SK-N-SH (cell line): Measurements from ENCODE around the gene ZMYND19. TPM values are rescaled to one million over a fixed set of nuclear protein-coding genes. Genes with fewer than 3 reads are reported as not detected.

Experiments used
- CTCF ChIA-PET: fragments of 300-600, 350-600 bp; formaldehyde crosslinking; extraction: SDS; loops from one replicate; lab custom pipeline; 2021; lab: Yijun Ruan, JAX
- POLR2A ChIA-PET: fragments of 350-600 bp; sonication (Branson Sonifier 250); formaldehyde crosslinking; extraction: SDS; loops from one replicate; lab custom pipeline; 2020; ENCODE audit warnings: antibody characterized with exemption, inconsistent platforms; lab: Yijun Ruan, JAX
- DNase-seq: peaks from one replicate; pipeline ENCODE4 v3.0.0; 2012
- H2AFZ ChIP-seq: fragments of 200-600 bp; sonication (generic); 2 replicates; pipeline ENCODE4 v1.8.1; 2016; ENCODE audit warnings: antibody characterized with exemption, mild to moderate bottlenecking, low read depth
- H3F3A ChIP-seq: fragments of 200-600 bp; sonication (generic); replicated peaks from 2 replicates; pipeline ENCODE3; 2016; ENCODE audit warnings: antibody characterized with exemption, mild to moderate bottlenecking; ENCODE audit not compliant: insufficient read depth
- H3K27ac ChIP-seq, 2 experiments: fragments of 200-500 bp in 1 of 2; fragments of 200-600 bp in 1 of 2; sonication (Bioruptor generic) in 1 of 2; sonication (generic), shearing (Covaris generic) in 1 of 2; 2 replicates each; pipeline versions ENCODE4 v1.5.1 to v1.6.1; 2014 to 2016; ENCODE audit warnings: low read depth in 2 of 2, inconsistent platforms in 1 of 2, low read length in 1 of 2, mild to moderate bottlenecking in 1 of 2, mixed read lengths in 1 of 2
- H3K27me3 ChIP-seq: fragments of 200-600 bp; sonication (generic), shearing (Covaris generic); 2 replicates; pipeline ENCODE4 v1.6.1; 2016; ENCODE audit warnings: mixed run types; ENCODE audit not compliant: insufficient read depth
- H3K36me3 ChIP-seq, 2 experiments: fragments of 200-500 bp in 1 of 2; fragments of 200-600 bp in 1 of 2; sonication (Bioruptor generic) in 1 of 2; sonication (generic) in 1 of 2; replicated peaks in 1 of 2; 2 replicates each; pipeline versions ENCODE3 to v1.5.1; 2014 to 2016; ENCODE audit warnings: low read length in 1 of 2, mild to moderate bottlenecking in 1 of 2; ENCODE audit not compliant: insufficient read depth in 2 of 2, control insufficient read depth in 1 of 2
- H3K4me1 ChIP-seq, 2 experiments: fragments of 200-500 bp in 1 of 2; fragments of 200-600 bp in 1 of 2; sonication (Bioruptor generic) in 1 of 2; sonication (generic), shearing (Covaris generic) in 1 of 2; 2 replicates each; pipeline versions ENCODE4 v1.5.1 to v1.6.1; 2014 to 2016; ENCODE audit warnings: low read depth in 1 of 2, low read length in 1 of 2, mixed run types in 1 of 2; ENCODE audit not compliant: insufficient read depth in 2 of 2, control insufficient read depth in 1 of 2
- H3K4me2 ChIP-seq: fragments of 200-600 bp; sonication (generic), shearing (Covaris generic); 2 replicates; pipeline ENCODE4 v1.6.1; 2017; ENCODE audit warnings: mixed run types
- H3K4me3 ChIP-seq, 2 experiments: fragments of 200-500 bp in 1 of 2; fragments of 200-600 bp in 1 of 2; sonication (Bioruptor generic) in 1 of 2; sonication (generic), shearing (Covaris generic) in 1 of 2; 2 replicates each; pipeline versions ENCODE4 v1.5.1 to v1.8.1; 2014 to 2016; ENCODE audit warnings: low read depth in 2 of 2, inconsistent platforms in 1 of 2, low read length in 1 of 2, mild to moderate bottlenecking in 1 of 2, mixed read lengths in 1 of 2, moderate library complexity in 1 of 2
- H3K79me2 ChIP-seq: fragments of 200-600 bp; sonication (generic); 2 replicates; pipeline ENCODE4 v1.8.1; 2017; ENCODE audit warnings: mild to moderate bottlenecking; ENCODE audit not compliant: insufficient read depth
- H3K9ac ChIP-seq: fragments of 200-600 bp; sonication (generic); 2 replicates; pipeline ENCODE4 v1.6.1; 2017; ENCODE audit warnings: mixed run types
- H3K9me2 ChIP-seq: fragments of 200-600 bp; sonication (generic); 2 replicates; pipeline ENCODE4 v1.6.1; 2017; ENCODE audit warnings: mixed run types
- H3K9me3 ChIP-seq: fragments of 200-600 bp; sonication (generic); 2 replicates; pipeline ENCODE4 v1.6.1; 2017; ENCODE audit warnings: mixed run types, mild to moderate bottlenecking, moderate library complexity
- H4K20me1 ChIP-seq: fragments of 200-600 bp; sonication (generic); 2 replicates; pipeline ENCODE4 v1.6.1; 2017; ENCODE audit warnings: mild to moderate bottlenecking, mixed run types; ENCODE audit not compliant: insufficient read depth
- EP300 ChIP-seq, 2 experiments: IDR thresholded peaks; 2 replicates each; pipeline versions ENCODE4 v1.4.0 to v1.6.1; 2012; ENCODE audit warnings: borderline replicate concordance in 1 of 2, low read depth in 1 of 2, low read length in 1 of 2
- EZH2phosphoT487 ChIP-seq: fragments of 200-600 bp; sonication (generic); IDR thresholded peaks from 2 replicates; pipeline ENCODE4 v1.6.1; 2017; ENCODE audit warnings: low read depth, mixed run types, mild to moderate bottlenecking, antibody characterized with exemption, moderate library complexity, borderline replicate concordance
- GABPA ChIP-seq: IDR thresholded peaks from 2 replicates; pipeline ENCODE4 v1.4.0; 2012; ENCODE audit warnings: low read depth, mild to moderate bottlenecking
- JUND ChIP-seq: IDR thresholded peaks from 2 replicates; pipeline ENCODE4 v1.4.0; 2012
- MXI1 ChIP-seq: IDR thresholded peaks from 2 replicates; pipeline ENCODE4 v1.6.1; 2012; ENCODE audit warnings: mild to moderate bottlenecking, low read depth, low read length, improper control_type of control experiment
- NFIC ChIP-seq: IDR thresholded peaks from 2 replicates; pipeline ENCODE4 v1.4.0; 2012; ENCODE audit warnings: borderline replicate concordance
- NRF1 ChIP-seq: IDR thresholded peaks from 2 replicates; pipeline ENCODE4 v1.6.1; 2012; ENCODE audit warnings: low read depth, mild to moderate bottlenecking, low read length
- POLR2AphosphoS5 ChIP-seq: IDR thresholded peaks from 2 replicates; pipeline ENCODE4 v1.6.1; 2012; ENCODE audit warnings: low read depth, low read length
- REST ChIP-seq: IDR thresholded peaks from 2 replicates; pipeline ENCODE4 v1.6.1; 2012; ENCODE audit warnings: mild to moderate bottlenecking, low read depth, low read length, moderate library complexity
- RXRA ChIP-seq: IDR thresholded peaks from 2 replicates; pipeline ENCODE4 v1.4.0; 2012; ENCODE audit warnings: low read depth, mild to moderate bottlenecking, borderline replicate concordance
- USF2 ChIP-seq: fragments of 150-350 bp; IDR thresholded peaks from 2 replicates; pipeline ENCODE4 v1.6.1; 2017; ENCODE audit warnings: antibody characterized with exemption, low read length, low read depth, borderline replicate concordance
- WGBS: methylation state at CpG from one replicate; pipeline ENCODE4 v1.1.6; 2017; ENCODE audit warnings: low lambda C conversion rate; 5-methylcytosine and 5-hydroxymethylcytosine counted together
- polyA plus RNA-seq, 3 experiments: library from polyadenylated mRNA; depleted of rRNA; stranded (reverse); fragments of >200 nt; gene quantifications; 2 replicates each; pipeline ENCODE4 v1.2.3, GENCODE V29; 2012

The ZMYND19 gene
- polyA plus RNA-seq, 1 of the 3 experiments (the other 2 are of a cell fraction), result 43.1 TPM

GRCh38 chr9:137542486-137542885, 47.8 kb downstream of the ZMYND19 start:
- no peak for DNase-seq
- POLR2A ChIA-PET, result interaction anchor here (0.9 kb wide), 1 partner anchor 8 kb away, joined by 3 read pairs; no protein-coding TSS in a partner anchor

More at GRCh38 chr9:137542486-137542885, 47.8 kb downstream of the ZMYND19 start:
- TF ChIP-seq MXI1 (no peak), REST (no peak), GABPA (no peak), NRF1 (no peak), EZH2phosphoT487 (no peak), JUND (no peak), NFIC (no peak), EP300 (IDR thresholded peaks at IDR 0.05; ENCODE audit: borderline replicate concordance in 1 of 2, low read depth in 1 of 2, low read length in 1 of 2) (no peak), USF2 (no peak), RXRA (no peak), POLR2AphosphoS5 (no peak)
- Histone ChIP-seq H2AFZ (no peak overlapping the region), H3K27ac (no peak overlapping the region), H3K4me2 (no peak overlapping the region), H3K4me1 (no peaks in the 10 kb centered on the region), H3K9ac (no peak overlapping the region), H3K79me2 (no peaks in the 10 kb centered on the region), H3F3A (no peaks in the 10 kb centered on the region), H3K36me3 (no peaks in the 10 kb centered on the region), H4K20me1 (no peaks in the 10 kb centered on the region), H3K9me3 (no peaks in the 10 kb centered on the region), H3K27me3 (no peaks in the 10 kb centered on the region), H3K9me2 (no peaks in the 10 kb centered on the region), H3K4me3 (no peak overlapping the region)
- 82% methylated on average over 17 of the region's 20 CpGs for WGBS
- CTCF ChIA-PET, result interaction anchor here (0.7 to 1.9 kb wide), 3 partner anchors 12 to 315 kb away, joined by 3 to 8 read pairs (median 3); no protein-coding TSS in a partner anchor
